ENCODE measurements around the gene TMEM63C.

GRCh38 chr14:77154421-77154820, 27.2 kb upstream of the TMEM63C start:
- no peak for TF ChIP-seq CTCF (tag by site-specific recombination; IDR thresholded peaks at IDR 0.05)
- no peak for TF ChIP-seq ZNF175 (tag by site-specific recombination; IDR thresholded peaks at IDR 0.05)
- no peak for TF ChIP-seq ZNF704 (tag by site-specific recombination; IDR thresholded peaks at IDR 0.05)
- TF ChIP-seq ZNF654 (tag by site-specific recombination; IDR thresholded peaks at IDR 0.05; ENCODE audit: low read depth), result no peak
- no peak for TF ChIP-seq ZBTB20 (tag by site-specific recombination; IDR thresholded peaks at IDR 0.05)
- TF ChIP-seq ZNF571 (tag by site-specific recombination; IDR thresholded peaks at IDR 0.05), result no peak
- TF ChIP-seq ZNF473 (tag by site-specific recombination; IDR thresholded peaks at IDR 0.05), result no peak
- no peak for TF ChIP-seq ZNF362 (tag by site-specific recombination; IDR thresholded peaks at IDR 0.05)
- TF ChIP-seq YY1 (tag by site-specific recombination; IDR thresholded peaks at IDR 0.05), result no peak
- TF ChIP-seq REST (tag by site-specific recombination; IDR thresholded peaks at IDR 0.05), result no peak
- no peak for TF ChIP-seq ZNF664 (tag by site-specific recombination; IDR thresholded peaks at IDR 0.05)
- no peak for TF ChIP-seq ZNF114 (tag by site-specific recombination; IDR thresholded peaks at IDR 0.05)
- TF ChIP-seq ZFP41 (tag by site-specific recombination; IDR thresholded peaks at IDR 0.05; ENCODE audit: borderline replicate concordance), result no peak
